Measurements from ENCODE around the gene RUVBL1. TPM values are rescaled to one million over a fixed set of nuclear protein-coding genes. Genes with fewer than 3 reads are reported as not detected.

The RUVBL1 gene
- total RNA-seq, 1 donor from 2014 or later: 40.6 TPM

DNA sequence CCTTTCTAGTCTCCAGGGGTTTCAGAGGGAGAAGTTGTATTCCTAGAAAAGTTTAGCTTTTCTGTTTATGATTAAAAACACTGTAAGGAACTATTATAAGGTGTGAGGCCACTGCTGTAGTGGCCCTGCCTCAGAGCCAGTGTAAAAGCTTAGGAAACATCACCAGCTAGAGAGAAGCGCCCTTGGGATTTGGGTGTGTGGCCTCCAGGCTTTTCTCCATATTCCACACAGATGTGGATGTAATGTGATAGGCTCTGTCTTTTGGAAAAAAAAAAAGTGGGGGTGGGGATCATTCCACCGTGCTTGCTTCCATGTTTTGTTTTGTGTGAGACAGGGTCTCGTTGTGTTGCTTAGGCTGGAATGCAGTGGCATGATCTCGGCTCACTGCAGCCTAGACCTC is 57.5 kb downstream of the RUVBL1 start:
- Mint-ChIP-seq H3K9me3 (no peaks in the 10 kb centered on the region), H3K36me3 (peaks cover 63% of the 10 kb centered on the region), H3K27me3 (ENCODE audit: low read depth) (no peaks in the 10 kb centered on the region), H3K27ac (no peak overlapping the region), H3K4me3 (no peak overlapping the region), H3K4me1 (no peaks in the 10 kb centered on the region)
- DNase-seq (ENCODE audit: low spot score in 2 of 2, unreplicated experiment in 2 of 2): no peak
- TF ChIP-seq, protein P1, sequence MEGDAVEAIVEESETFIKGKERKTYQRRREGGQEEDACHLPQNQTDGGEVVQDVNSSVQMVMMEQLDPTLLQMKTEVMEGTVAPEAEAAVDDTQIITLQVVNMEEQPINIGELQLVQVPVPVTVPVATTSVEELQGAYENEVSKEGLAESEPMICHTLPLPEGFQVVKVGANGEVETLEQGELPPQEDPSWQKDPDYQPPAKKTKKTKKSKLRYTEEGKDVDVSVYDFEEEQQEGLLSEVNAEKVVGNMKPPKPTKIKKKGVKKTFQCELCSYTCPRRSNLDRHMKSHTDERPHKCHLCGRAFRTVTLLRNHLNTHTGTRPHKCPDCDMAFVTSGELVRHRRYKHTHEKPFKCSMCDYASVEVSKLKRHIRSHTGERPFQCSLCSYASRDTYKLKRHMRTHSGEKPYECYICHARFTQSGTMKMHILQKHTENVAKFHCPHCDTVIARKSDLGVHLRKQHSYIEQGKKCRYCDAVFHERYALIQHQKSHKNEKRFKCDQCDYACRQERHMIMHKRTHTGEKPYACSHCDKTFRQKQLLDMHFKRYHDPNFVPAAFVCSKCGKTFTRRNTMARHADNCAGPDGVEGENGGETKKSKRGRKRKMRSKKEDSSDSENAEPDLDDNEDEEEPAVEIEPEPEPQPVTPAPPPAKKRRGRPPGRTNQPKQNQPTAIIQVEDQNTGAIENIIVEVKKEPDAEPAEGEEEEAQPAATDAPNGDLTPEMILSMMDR (IDR thresholded peaks at IDR 0.05; ENCODE audit: unreplicated experiment): no peak

GRCh38 chr3:128064962-128065361 is 58.6 kb downstream of the RUVBL1 start:
- TF ChIP-seq, protein P1 (IDR thresholded peaks at IDR 0.05; ENCODE audit: unreplicated experiment): no peak
- Mint-ChIP-seq H3K27ac (no peak overlapping the region), H3K9me3 (no peaks in the 10 kb centered on the region), H3K27me3 (ENCODE audit: low read depth) (no peaks in the 10 kb centered on the region), H3K4me3 (no peak overlapping the region), H3K4me1 (no peaks in the 10 kb centered on the region), H3K36me3 (peaks cover 64% of the 10 kb centered on the region)
- DNase-seq (ENCODE audit: low spot score in 2 of 2, unreplicated experiment in 2 of 2): no peak

DNA sequence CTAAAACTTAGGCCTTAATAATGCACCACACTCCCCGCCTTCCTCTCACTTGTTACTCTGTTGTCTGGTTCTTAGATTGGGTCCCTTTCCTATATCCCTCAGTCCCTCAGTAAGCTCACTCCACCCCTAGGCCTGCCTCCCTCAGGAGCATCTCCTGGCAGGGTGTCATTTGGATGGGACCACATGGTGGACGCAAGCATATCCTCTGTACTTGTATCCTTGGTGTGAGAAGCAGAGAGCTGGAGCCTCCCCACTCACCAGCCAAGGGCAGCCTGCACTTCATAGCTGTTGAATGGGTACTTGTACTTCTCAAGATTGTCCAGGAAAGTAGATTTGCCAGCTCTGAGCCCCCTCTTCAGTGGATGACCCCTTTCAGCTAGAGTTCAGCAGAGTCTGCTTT is 59.7 kb downstream of the RUVBL1 start:
- Mint-ChIP-seq H3K36me3 (peaks cover 65% of the 10 kb centered on the region), H3K27ac (no peak overlapping the region), H3K4me3 (no peak overlapping the region), H3K9me3 (no peaks in the 10 kb centered on the region), H3K27me3 (ENCODE audit: low read depth) (no peaks in the 10 kb centered on the region), H3K4me1 (no peaks in the 10 kb centered on the region)
- TF ChIP-seq, protein P1 (IDR thresholded peaks at IDR 0.05; ENCODE audit: unreplicated experiment): no peak
- no peak for DNase-seq (ENCODE audit: low spot score in 2 of 2, unreplicated experiment in 2 of 2)

- TF ChIP-seq, protein P1 (IDR thresholded peaks at IDR 0.05; ENCODE audit: unreplicated experiment): no peak
- DNase-seq (ENCODE audit: low spot score in 2 of 2, unreplicated experiment in 2 of 2): no peak
- Mint-ChIP-seq H3K4me1 (no peaks in the 10 kb centered on the region), H3K4me3 (no peak overlapping the region), H3K9me3 (no peaks in the 10 kb centered on the region), H3K36me3 (peaks cover 49% of the 10 kb centered on the region), H3K27ac (no peak overlapping the region), H3K27me3 (ENCODE audit: low read depth) (no peaks in the 10 kb centered on the region)
These were observed 61.4 kb downstream of the RUVBL1 start for GRCh38 chr3:128062033-128062745.

DNA sequence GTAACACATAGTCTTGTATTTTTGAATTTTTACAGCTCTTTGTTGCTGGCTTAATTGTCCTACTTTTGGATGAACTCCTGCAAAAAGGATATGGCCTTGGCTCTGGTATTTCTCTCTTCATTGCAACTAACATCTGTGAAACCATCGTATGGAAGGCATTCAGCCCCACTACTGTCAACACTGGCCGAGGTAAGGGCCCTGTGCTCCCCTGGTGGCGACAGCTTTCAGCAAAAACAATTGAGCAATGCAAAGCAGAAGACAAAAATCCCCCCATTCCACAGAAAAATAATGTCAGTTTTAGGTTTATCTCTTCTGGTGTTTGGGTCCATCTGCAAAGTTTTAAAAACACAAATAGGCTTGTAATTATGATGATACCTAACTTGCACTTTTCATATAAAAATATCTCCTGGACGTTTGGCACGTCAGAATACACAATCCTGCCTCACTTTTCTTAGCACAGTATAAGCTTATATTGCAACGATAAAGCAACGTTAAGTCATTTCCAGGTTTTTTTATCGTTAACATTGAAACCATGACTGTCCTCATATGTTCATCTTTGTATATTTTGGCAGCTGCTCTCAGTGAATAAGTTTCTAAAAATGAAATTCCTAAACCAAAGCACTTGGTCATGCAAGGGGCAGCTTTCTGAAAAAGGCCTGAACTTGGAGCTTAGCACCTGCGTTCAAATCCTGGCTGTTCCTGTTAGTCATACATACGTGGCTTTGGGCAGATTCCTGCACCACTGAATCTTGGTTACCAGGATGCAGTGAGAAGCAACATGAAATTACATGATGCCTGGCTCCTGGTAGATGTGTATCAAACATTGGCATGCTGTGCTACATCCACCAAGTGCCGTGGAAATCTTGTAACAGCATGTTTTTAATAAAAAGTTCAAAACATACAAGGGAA is 62.9 kb downstream of the RUVBL1 start:
- Mint-ChIP-seq H3K4me3 (no peak overlapping the region), H3K27me3 (ENCODE audit: low read depth) (no peaks in the 10 kb centered on the region), H3K9me3 (no peaks in the 10 kb centered on the region), H3K27ac (no peak overlapping the region), H3K36me3 (peaks cover 44% of the 10 kb centered on the region), H3K4me1 (peaks cover under 1% of the 10 kb centered on the region)
- TF ChIP-seq, protein P1 (IDR thresholded peaks at IDR 0.05; ENCODE audit: unreplicated experiment): no peak
- DNase-seq (ENCODE audit: low spot score in 2 of 2, unreplicated experiment in 2 of 2): no peak

Measured in mesothelial cell of epicardium (in vitro differentiated cells).